LNCaP clone FGC (cell line): ENCODE results near the gene ATP13A5.

Experiments used
- DNase-seq: peaks from one replicate; pipeline ENCODE4 v3.0.0-alpha.2; 2011; ENCODE audit warnings: low read depth
- H3K4me3 ChIP-seq: 2 replicates; pipeline ENCODE4 v1.5.1; 2011; ENCODE audit warnings: mild to moderate bottlenecking, low read depth, low read length, control low read depth
- TF ChIP-seq, protein P1 (sequence below): IDR thresholded peaks from 2 replicates; pipeline ENCODE4 v1.5.1; 2012; ENCODE audit warnings: mild to moderate bottlenecking; ENCODE audit not compliant: control insufficient read depth, insufficient read depth; ENCODE audit errors: extremely low read depth

Gene ATP13A5

DNA sequence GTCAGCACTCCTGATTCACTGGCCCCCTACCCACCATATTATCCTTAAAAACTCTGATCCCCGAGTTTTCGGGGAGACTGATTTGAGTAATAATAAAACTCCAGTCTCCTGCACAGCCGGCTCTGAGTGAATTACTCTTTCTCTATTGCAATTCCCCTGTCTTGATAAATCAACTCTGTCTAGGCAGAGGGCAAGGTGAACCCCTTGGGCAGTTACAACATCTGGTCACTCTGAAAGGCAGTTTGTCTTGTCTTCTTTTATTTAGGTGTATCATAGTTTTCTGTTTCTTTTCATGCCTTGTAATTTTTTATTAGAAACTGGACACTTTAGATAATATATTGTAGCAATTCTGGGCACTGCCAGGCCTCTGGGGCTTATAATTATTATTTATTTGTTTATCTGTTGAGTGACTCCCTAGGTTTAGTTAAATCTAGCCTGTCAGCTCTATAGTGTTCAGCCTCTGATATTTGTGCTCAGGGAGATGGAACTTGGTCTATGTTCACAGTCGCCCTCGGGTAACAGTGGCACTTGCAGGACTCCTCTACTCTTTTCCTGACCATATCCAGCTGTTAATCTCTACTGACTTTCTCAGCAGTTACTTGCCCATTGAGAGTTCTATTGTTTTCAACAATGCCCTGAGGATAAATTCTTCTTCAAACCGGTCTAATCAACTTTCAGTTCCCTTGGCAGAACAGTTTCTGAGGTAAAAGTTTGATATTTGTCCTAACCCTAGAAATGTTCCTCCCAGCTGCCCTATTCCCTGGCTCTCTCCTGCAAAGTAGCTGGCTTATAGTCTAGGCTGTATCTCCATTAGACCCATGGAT, 153.0 kb downstream of the ATP13A5 start:
- DNase-seq = no peak
- TF ChIP-seq, protein P1, sequence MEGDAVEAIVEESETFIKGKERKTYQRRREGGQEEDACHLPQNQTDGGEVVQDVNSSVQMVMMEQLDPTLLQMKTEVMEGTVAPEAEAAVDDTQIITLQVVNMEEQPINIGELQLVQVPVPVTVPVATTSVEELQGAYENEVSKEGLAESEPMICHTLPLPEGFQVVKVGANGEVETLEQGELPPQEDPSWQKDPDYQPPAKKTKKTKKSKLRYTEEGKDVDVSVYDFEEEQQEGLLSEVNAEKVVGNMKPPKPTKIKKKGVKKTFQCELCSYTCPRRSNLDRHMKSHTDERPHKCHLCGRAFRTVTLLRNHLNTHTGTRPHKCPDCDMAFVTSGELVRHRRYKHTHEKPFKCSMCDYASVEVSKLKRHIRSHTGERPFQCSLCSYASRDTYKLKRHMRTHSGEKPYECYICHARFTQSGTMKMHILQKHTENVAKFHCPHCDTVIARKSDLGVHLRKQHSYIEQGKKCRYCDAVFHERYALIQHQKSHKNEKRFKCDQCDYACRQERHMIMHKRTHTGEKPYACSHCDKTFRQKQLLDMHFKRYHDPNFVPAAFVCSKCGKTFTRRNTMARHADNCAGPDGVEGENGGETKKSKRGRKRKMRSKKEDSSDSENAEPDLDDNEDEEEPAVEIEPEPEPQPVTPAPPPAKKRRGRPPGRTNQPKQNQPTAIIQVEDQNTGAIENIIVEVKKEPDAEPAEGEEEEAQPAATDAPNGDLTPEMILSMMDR = no peak
- H3K4me3 ChIP-seq = no peak overlapping the region
